ENCODE results near the gene ART4.

Gene ART4

DNA sequence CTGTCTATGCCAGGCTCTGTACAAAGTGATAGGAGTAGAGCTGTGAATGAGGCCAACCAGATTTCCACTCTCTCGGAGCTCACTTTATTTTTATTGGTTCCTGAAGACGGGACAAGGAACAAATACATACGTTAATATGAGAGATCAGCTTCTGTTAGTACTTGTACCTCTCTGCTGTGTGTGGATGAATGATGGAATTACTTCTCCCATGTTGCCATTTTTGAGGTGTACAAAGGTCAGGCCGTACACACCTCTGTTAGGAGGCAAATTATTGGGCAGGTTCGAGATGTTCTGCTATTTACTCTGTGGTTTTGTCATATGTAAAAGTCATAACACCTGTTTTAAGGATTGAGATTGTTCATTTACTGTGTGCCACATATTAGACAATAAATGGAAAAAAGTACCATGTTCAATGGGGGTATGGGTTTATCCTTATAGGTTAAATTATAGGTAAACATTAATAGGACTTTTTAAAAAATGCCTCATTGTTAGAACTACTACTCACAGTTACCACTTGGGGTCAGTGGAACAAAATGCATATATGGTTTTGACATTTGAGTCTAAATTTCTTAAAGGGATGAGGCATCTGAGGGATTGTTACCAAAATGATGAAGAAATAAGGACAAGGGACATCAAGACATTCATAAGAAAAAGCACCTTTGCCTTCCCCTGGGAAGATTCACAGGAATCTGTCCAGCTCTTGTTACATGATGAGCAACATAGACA is 66.9 kb downstream of the ART4 start:
- no peak overlapping the region for H3K4me3 ChIP-seq (ENCODE audit: low read length)

GRCh38 chr12:14775636-14775980 is 67.7 kb downstream of the ART4 start:
- no peak for DNase-seq (ENCODE audit: low read depth, low spot score)
- H3K4me3 ChIP-seq (ENCODE audit: low read length) = no peak overlapping the region

More for the DNA sequence above, 66.9 kb downstream of the ART4 start:
- DNase-seq (ENCODE audit: low read depth, low spot score) = no peak

Data from Jurkat, Clone E6-1 (cell line).